NCI-H1930 (cell line): Measurements from ENCODE around the gene HLCS.

Experiments
- DNase-seq, 2 experiments: peaks; one replicate each; lab custom pipeline; 2025; lab: John Stamatoyannopoulos, UW

The HLCS gene

DNA sequence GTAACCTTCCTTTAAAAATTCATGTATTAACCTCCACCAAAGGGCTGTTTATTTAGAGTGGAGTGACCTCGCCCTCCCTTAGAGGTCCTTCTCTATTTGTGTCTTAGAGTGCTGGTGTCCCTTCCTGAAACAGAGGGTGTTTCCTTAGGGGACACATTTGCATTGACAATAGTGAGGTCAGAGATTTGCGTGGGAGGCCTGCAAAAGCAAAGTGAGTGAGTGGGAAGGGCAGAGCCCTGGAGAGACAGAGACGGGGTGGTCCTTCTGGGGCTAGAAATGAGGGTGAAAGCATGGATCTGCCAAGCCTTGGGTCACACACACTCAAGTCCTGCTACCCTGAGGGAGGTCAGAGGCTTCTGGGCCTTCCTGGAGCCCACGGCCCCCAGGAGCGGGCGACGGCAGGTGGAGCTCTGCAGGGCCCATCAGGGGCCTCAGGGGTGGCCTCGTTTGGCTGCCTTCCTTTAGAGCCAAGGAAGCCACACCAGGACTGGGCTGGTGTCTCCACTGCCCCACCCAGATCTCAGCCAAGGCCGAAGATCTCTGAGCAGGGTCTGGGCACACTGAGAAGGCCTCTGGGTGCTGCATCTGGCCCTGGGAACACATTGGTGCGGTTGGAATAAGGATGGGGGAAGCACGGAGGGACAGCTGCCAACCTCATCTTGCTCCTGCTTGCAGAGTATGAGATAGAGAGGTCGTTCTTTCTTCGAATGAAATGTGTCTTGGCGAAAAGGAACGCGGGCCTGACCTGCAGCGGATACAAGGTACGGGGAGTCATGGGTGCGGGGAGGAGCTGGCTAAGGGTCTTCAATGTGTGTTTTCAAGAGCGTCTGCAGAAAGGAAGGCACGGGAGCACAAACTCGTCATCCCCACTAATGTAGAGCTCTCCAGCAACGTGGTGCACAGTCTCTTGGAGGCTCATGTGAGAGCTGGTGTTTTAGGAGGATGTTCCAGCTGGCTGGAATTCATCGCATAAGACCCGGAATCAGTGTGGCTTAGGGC, 243.8 kb downstream of the HLCS start:
- DNase-seq: no peak

DNA sequence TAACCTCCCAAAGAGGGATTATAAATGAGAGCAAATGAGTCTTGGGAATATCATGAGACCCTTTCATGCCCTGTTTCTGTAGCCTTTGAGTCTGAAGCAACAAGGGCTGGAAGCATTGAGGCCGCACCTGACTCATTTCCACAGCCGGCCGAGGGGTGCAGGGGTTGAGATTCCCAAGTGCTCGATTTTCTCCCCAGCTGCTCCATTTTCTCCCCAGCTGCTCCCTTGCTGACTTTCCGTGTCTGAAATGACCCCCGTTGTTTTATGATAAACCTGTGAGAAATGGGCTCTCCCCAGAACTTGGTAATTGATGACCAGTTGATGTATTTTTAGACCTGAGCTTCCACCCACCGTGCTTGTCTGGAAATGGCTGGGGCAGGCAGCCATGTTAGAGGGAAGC, 244.7 kb downstream of the HLCS start:
- no peak for DNase-seq

GRCh38 chr21:36719614-36720013, 246.9 kb downstream of the HLCS start:
- no peak for DNase-seq

DNA sequence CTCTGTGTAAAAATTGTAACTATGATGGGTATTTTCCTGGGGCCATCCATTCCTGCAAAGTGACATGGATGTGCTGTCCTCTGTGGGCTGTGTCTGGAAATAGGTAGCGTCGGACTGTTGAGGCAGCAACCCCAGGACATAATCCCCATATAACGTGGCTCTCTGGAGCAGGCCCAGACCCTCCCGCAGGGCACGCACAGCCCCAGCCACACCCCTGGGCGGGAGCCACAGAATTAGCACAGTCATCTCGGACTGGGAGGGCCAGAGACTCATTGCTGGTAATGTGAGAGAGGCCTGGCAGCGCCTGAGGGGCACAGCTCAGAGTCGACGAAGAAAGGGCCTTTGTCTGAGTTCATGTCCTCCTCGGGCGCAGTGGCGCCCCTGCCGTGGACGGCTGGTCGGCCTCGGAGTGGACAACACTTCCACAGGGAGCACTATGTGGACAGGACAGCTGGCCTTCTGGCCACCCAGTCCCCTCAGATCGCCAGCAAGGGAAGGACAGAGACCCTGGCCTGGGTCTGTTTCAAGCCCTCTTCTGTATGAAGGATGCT, 247.4 kb downstream of the HLCS start:
- DNase-seq: no peak

- no peak for DNase-seq
Measured at GRCh38 chr21:36717976-36718375, 248.5 kb downstream of the HLCS start.

DNA sequence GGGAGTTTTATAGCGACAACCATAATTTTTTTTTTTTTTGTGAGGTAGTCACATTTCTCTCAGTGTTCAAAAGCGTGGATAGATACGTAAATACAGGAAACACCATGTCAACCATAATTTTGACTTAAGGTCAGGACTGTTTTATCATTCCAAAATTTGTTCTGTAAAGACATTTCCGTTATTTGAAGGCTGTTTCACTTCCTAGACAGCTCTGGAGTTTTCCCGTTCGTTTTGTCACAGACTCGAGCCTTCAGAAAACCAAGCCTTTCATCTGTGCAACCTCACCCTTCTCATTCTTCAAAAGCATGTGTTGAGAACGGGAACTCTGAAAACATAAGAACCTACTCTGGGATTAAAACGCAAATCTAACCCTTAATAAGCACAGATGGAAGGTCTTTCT, 249.6 kb downstream of the HLCS start:
- no peak for DNase-seq

- DNase-seq: no peak
Measured at GRCh38 chr21:36716387-36716786, 250.1 kb downstream of the HLCS start.

- DNase-seq: no peak
Measured at GRCh38 chr21:36713746-36714145, 252.7 kb downstream of the HLCS start.

DNA sequence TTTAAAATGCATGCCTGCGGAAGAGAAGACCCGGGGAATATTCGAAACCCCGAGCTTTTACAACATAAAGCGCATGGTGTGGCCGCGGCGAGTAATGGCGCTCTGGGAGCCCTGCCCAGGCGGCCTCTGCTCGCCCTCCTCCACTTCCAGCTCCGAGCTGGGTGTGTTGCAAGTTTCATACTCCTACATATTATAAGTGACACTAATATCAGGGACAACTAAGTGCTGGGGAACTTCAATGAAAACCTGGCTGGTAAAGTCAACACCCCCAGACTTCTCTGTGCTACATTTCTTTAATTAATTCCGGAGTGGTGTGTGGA, 255.8 kb downstream of the HLCS start:
- no peak for DNase-seq

GRCh38 chr21:36709868-36710728, 256.4 kb downstream of the HLCS start:
- DNase-seq: no peak

DNA sequence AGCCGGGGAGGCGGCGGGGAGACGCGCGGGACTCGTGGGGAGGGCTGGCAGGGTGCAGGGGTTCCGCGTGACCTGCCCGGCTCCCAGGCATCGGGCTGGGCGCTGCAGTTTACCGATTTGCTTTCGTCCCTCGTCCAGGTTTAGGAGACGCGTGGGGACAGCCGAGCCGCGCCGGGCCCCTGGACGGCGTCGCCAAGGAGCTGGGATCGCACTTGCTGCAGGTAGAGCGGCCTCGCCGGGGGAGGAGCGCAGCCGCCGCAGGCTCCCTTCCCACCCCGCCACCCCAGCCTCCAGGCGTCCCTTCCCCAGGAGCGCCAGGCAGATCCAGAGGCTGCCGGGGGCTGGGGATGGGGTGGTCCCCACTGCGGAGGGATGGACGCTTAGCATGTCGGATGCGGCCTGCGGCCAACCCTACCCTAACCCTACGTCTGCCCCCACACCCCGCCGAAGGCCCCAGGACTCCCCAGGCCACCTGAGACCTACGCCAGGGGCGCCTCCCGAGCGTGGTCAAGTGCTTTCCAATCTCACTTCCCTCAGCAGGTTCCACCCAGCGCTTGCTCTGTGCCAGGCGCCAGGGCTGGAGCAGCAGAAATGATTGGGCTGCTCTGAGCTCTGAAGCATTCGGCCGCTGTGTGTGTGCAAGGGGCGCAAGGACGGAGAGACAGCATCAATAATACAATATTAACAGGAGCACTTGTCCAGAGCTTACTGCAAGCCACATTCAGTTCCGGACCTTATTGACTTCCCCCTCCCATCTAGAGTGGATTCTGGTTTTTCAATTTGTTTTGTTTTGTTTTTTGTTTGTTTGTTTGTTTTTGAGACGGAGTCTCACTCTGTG, 257.2 kb downstream of the HLCS start:
- DNase-seq: no peak

DNA sequence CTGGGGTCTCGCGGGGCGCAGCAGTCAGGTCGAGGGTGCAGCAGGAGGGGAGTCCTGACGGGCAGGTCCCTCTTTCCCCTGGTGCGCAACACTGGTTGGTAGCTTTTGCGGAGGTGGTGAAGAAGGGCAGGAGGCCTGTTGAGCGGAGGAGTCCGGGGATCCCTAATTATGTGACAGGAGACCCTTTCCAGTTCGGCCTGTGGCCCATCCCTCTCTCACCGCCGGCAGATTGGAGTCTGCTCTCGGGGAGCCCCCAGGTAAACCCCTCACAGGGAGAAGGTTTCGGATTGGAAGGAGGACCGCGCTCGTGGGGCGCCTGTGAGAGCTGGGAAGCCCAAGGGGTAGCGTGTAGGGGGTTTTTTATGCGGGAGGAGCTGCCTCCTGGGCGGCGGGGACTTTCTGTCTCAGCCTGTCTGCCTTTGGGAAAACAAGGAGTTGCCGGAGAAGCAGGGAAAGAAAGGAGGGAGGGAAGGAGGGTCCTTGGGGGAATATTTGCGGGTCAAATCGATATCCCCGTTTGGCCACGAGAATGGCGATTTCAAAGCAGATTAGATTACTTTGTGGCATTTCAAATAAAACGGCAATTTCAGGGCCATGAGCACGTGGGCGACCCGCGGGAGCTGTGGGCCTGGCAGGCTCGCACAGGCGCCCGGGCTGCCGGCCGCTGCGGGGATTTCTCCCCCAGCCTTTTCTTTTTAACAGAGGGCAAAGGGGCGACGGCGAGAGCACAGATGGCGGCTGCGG, 258.0 kb downstream of the HLCS start:
- DNase-seq: no peak

DNA sequence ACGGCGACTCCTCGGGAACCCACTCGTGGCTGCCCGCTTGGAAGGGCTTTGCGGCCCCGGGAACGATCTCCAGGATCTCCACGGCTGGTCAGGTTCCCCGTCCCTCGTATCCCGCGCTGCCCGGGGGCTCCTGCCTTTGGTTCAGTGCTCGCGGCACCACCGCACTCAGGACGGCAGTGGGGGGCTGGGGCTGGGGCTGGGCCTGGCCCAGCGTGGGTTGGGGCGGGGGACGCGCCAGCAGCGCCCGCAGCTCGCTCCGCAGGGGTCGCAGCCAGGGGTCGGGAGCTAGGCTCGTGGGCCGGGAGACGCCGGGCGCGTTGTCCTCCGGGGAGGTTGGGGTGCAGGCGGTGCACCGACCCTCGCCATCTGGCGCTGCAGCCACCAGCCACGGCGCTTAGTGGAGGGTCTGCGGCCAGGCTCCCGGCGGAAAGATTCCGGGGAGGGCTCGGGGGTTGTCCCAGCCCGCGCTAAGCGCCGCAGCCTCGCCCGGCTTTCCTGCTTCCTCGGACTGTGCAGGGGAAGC, 258.6 kb downstream of the HLCS start:
- no peak for DNase-seq

- no peak for DNase-seq
Measured at GRCh38 chr21:36706951-36707762, 259.3 kb downstream of the HLCS start.

GRCh38 chr21:36706482-36706852, 260.0 kb downstream of the HLCS start:
- DNase-seq: no peak

- DNase-seq: no peak
Measured at GRCh38 chr21:36705679-36706481, 260.6 kb downstream of the HLCS start.

- DNase-seq: no peak
Measured at GRCh38 chr21:36704958-36705678, 261.4 kb downstream of the HLCS start.

GRCh38 chr21:36704281-36704957, 262.1 kb downstream of the HLCS start:
- DNase-seq: no peak
